ENCODE data around the gene USP47.

GRCh38 chr11:11857769-11858168, 16.0 kb downstream of the USP47 start:
- no peak for TF ChIP-seq CTCF (IDR thresholded peaks at IDR 0.05; ENCODE audit: low read depth, low read length, poor library complexity, severe bottlenecking)
- TF ChIP-seq EZH2phosphoT487 (IDR thresholded peaks at IDR 0.05; ENCODE audit: borderline replicate concordance, low read length) = no peak

All from DOHH2 (cell line).